ENCODE results near the gene GBF1.

The GBF1 gene

GRCh38 chr10:102280397-102281101 lies 35.2 kb downstream of the GBF1 start:
- Histone ChIP-seq H3K79me2 (ENCODE audit: low read length) (no peaks in the 10 kb centered on the region), H3K9ac (ENCODE audit: low read length) (no peak overlapping the region), H3K27me3 (ENCODE audit: low read depth, low read length) (no peaks in the 10 kb centered on the region), H2AFZ (ENCODE audit: low read depth, low read length) (no peak overlapping the region), H3K4me1 (ENCODE audit: low read length) (no peaks in the 10 kb centered on the region), H3K27ac (ENCODE audit: low read length) (no peak overlapping the region), H4K20me1 (ENCODE audit: insufficient read depth, low read length) (peaks cover 9% of the 10 kb centered on the region), H3K4me2 (ENCODE audit: low read length) (no peak overlapping the region), H3K9me3 (ENCODE audit: insufficient read depth, low read length) (no peaks in the 10 kb centered on the region), H3K36me3 (replicated peaks; ENCODE audit: low read depth, low read length) (no peaks in the 10 kb centered on the region), H3K4me3 (ENCODE audit: low read length) (no peak overlapping the region)
- no peak for TF ChIP-seq EZH2phosphoT487 (IDR thresholded peaks at IDR 0.05; ENCODE audit: low read depth)
- no peak for TF ChIP-seq CTCF (IDR thresholded peaks at IDR 0.05; ENCODE audit: low read depth, low read length)

GRCh38 chr10:102281102-102281487 lies 35.8 kb downstream of the GBF1 start:
- Histone ChIP-seq H3K4me1 (ENCODE audit: low read length) (no peaks in the 10 kb centered on the region), H3K36me3 (replicated peaks; ENCODE audit: low read depth, low read length) (no peaks in the 10 kb centered on the region), H3K27me3 (ENCODE audit: low read depth, low read length) (no peaks in the 10 kb centered on the region), H4K20me1 (ENCODE audit: insufficient read depth, low read length) (peaks cover 11% of the 10 kb centered on the region), H3K9ac (ENCODE audit: low read length) (no peak overlapping the region), H2AFZ (ENCODE audit: low read depth, low read length) (no peak overlapping the region), H3K4me2 (ENCODE audit: low read length) (no peak overlapping the region), H3K27ac (ENCODE audit: low read length) (no peak overlapping the region), H3K4me3 (ENCODE audit: low read length) (no peak overlapping the region), H3K79me2 (ENCODE audit: low read length) (no peaks in the 10 kb centered on the region), H3K9me3 (ENCODE audit: insufficient read depth, low read length) (no peaks in the 10 kb centered on the region)
- TF ChIP-seq CTCF (IDR thresholded peaks at IDR 0.05; ENCODE audit: low read depth, low read length) (no peak), EZH2phosphoT487 (IDR thresholded peaks at IDR 0.05; ENCODE audit: low read depth) (no peak)

GRCh38 chr10:102283488-102283887 lies 38.2 kb downstream of the GBF1 start:
- Histone ChIP-seq H3K4me2 (ENCODE audit: low read length) (no peak overlapping the region), H4K20me1 (ENCODE audit: insufficient read depth, low read length) (peaks cover 11% of the 10 kb centered on the region), H3K9ac (ENCODE audit: low read length) (no peak overlapping the region), H3K79me2 (ENCODE audit: low read length) (no peaks in the 10 kb centered on the region), H3K9me3 (ENCODE audit: insufficient read depth, low read length) (no peaks in the 10 kb centered on the region), H3K36me3 (replicated peaks; ENCODE audit: low read depth, low read length) (no peaks in the 10 kb centered on the region), H2AFZ (ENCODE audit: low read depth, low read length) (no peak overlapping the region), H3K4me1 (ENCODE audit: low read length) (no peaks in the 10 kb centered on the region), H3K27ac (ENCODE audit: low read length) (no peak overlapping the region), H3K4me3 (ENCODE audit: low read length) (no peak overlapping the region), H3K27me3 (ENCODE audit: low read depth, low read length) (no peaks in the 10 kb centered on the region)
- TF ChIP-seq EZH2phosphoT487 (IDR thresholded peaks at IDR 0.05; ENCODE audit: low read depth) (no peak), CTCF (IDR thresholded peaks at IDR 0.05; ENCODE audit: low read depth, low read length) (no peak)

GRCh38 chr10:102283890-102284289 lies 38.6 kb downstream of the GBF1 start:
- H3K27ac ChIP-seq (ENCODE audit: low read length): no peak overlapping the region
- TF ChIP-seq EZH2phosphoT487 (IDR thresholded peaks at IDR 0.05; ENCODE audit: low read depth): no peak
- TF ChIP-seq CTCF (IDR thresholded peaks at IDR 0.05; ENCODE audit: low read depth, low read length): no peak
- H4K20me1 ChIP-seq (ENCODE audit: insufficient read depth, low read length): peaks cover 11% of the 10 kb centered on the region
- no peaks in the 10 kb centered on the region for H3K79me2 ChIP-seq (ENCODE audit: low read length)
- H3K4me3 ChIP-seq (ENCODE audit: low read length): no peak overlapping the region
- no peaks in the 10 kb centered on the region for H3K36me3 ChIP-seq (replicated peaks; ENCODE audit: low read depth, low read length)
- H2AFZ ChIP-seq (ENCODE audit: low read depth, low read length): no peak overlapping the region
- no peaks in the 10 kb centered on the region for H3K4me1 ChIP-seq (ENCODE audit: low read length)
- no peak overlapping the region for H3K4me2 ChIP-seq (ENCODE audit: low read length)
- no peak overlapping the region for H3K9ac ChIP-seq (ENCODE audit: low read length)
- no peaks in the 10 kb centered on the region for H3K27me3 ChIP-seq (ENCODE audit: low read depth, low read length)
- no peaks in the 10 kb centered on the region for H3K9me3 ChIP-seq (ENCODE audit: insufficient read depth, low read length)
